H1 (cell line): ENCODE results near the gene CFAP61. TPM values are rescaled to one million over a fixed set of nuclear protein-coding genes. Genes with fewer than 3 reads are reported as not detected.

Experiments
- CTCF ChIA-PET: fragments of 300-600 bp; sonication (Branson Sonifier 250); formaldehyde crosslinking; loops from one replicate; lab custom pipeline; 2021; ENCODE audit not compliant: partially characterized antibody; lab: Charles Lee
- POLR2A ChIA-PET: fragments of 300-600 bp; sonication (Branson Sonifier 250); formaldehyde crosslinking; loops from one replicate; lab custom pipeline; 2021; ENCODE audit warnings: inconsistent platforms; ENCODE audit not compliant: partially characterized antibody; lab: Charles Lee
- DNase-seq, 2 experiments: peaks; one replicate each; pipeline versions ENCODE4 v3.0.0 to v3.0.0-alpha.2; 2010 to 2022; ENCODE audit warnings: low spot score in 2 of 2, low read depth in 1 of 2, mixed read lengths in 1 of 2
- FAIRE-seq: peaks from 2 replicates; lab custom pipeline; 2011; peaks lifted over from hg19 to GRCh38; lab: Jason Lieb, UNC
- H2AFZ ChIP-seq: 2 replicates; pipeline ENCODE4 v1.8.1; 2012; ENCODE audit warnings: low read length, inconsistent platforms
- H2AK5ac ChIP-seq: 2 replicates; pipeline ENCODE4 v1.6.1; 2013; ENCODE audit warnings: low read depth, low read length
- H2BK120ac ChIP-seq: replicated peaks from 2 replicates; pipeline ENCODE3; 2013; ENCODE audit warnings: low read depth, low read length, inconsistent platforms
- H2BK12ac ChIP-seq: 2 replicates; pipeline ENCODE4 v1.6.1; 2013; ENCODE audit warnings: low read depth, low read length
- H2BK15ac ChIP-seq: 2 replicates; pipeline ENCODE4 v1.6.1; 2013; ENCODE audit warnings: low read length
- H2BK20ac ChIP-seq: 2 replicates; pipeline ENCODE4 v1.6.1; 2013; ENCODE audit warnings: low read length
- H2BK5ac ChIP-seq: 2 replicates; pipeline ENCODE4 v1.6.1; 2013; ENCODE audit warnings: low read depth, low read length
- H3K14ac ChIP-seq: 2 replicates; pipeline ENCODE4 v1.6.1; 2013; ENCODE audit warnings: inconsistent platforms; ENCODE audit not compliant: insufficient read length
- H3K18ac ChIP-seq: 2 replicates; pipeline ENCODE4 v1.6.1; 2013; ENCODE audit warnings: low read length; ENCODE audit errors: extremely low read depth
- H3K23ac ChIP-seq: 2 replicates; pipeline ENCODE4 v1.6.1; 2013; ENCODE audit warnings: inconsistent platforms; ENCODE audit not compliant: insufficient read length
- H3K23me2 ChIP-seq: 2 replicates; pipeline ENCODE4 v1.6.1; 2013; ENCODE audit warnings: low read depth, low read length
- H3K27ac ChIP-seq: 2 replicates; pipeline ENCODE4 v1.6.1; 2011; ENCODE audit warnings: low read depth, low read length, inconsistent platforms
- H3K27me3 ChIP-seq, 4 experiments: replicated peaks in 1 of 4; 1 replicate in 1 of 4; 2 replicates in 3 of 4; pipeline versions ENCODE4 v1.6.1 to v1.8.1; 2011 to 2013; ENCODE audit warnings: low read length in 3 of 4, mild to moderate bottlenecking in 3 of 4, inconsistent platforms in 2 of 4, mixed read lengths in 2 of 4, moderate library complexity in 1 of 4; ENCODE audit not compliant: control insufficient read depth in 3 of 4, insufficient read depth in 3 of 4; ENCODE audit errors: extremely low read depth in 1 of 4
- H3K36me3 ChIP-seq, 4 experiments: 2 replicates each; pipeline versions ENCODE4 v1.6.1 to v1.8.1; 2011 to 2013; ENCODE audit warnings: mild to moderate bottlenecking in 4 of 4, low read length in 3 of 4, moderate library complexity in 2 of 4, control low read depth in 1 of 4, inconsistent platforms in 1 of 4; ENCODE audit not compliant: insufficient read depth in 4 of 4, control insufficient read depth in 2 of 4
- H3K4ac ChIP-seq: replicated peaks from 2 replicates; pipeline ENCODE3; 2013; ENCODE audit warnings: low read length, low read depth, mixed read lengths, inconsistent platforms; ENCODE audit not compliant: insufficient read length
- H3K4me1 ChIP-seq, 4 experiments: replicated peaks in 1 of 4; 1 replicate in 1 of 4; 2 replicates in 3 of 4; pipeline versions ENCODE4 v1.6.1 to v1.8.1; 2011 to 2013; ENCODE audit warnings: low read length in 3 of 4, inconsistent platforms in 2 of 4, mixed read lengths in 1 of 4; ENCODE audit not compliant: insufficient read depth in 4 of 4, control insufficient read depth in 3 of 4
- H3K4me2 ChIP-seq, 2 experiments: 2 replicates each; pipeline versions ENCODE4 v1.6.1 to v1.8.1; 2011 to 2013; ENCODE audit warnings: low read depth in 2 of 2, low read length in 2 of 2, control low read depth in 1 of 2, inconsistent platforms in 1 of 2, mild to moderate bottlenecking in 1 of 2; ENCODE audit not compliant: insufficient read depth in 1 of 2
- H3K4me3 ChIP-seq, 4 experiments: fragments of 200-600, 300-600 bp in 1 of 4; sonication (generic), shearing (Covaris generic), sonication (Bioruptor Twin) in 1 of 4; 2 replicates each; pipeline versions ENCODE4 v1.5.1 to v1.8.1; 2011 to 2016; ENCODE audit warnings: low read length in 4 of 4, low read depth in 3 of 4, control low read depth in 2 of 4, inconsistent platforms in 2 of 4, mild to moderate bottlenecking in 2 of 4, mixed read lengths in 1 of 4, moderate library complexity in 1 of 4; ENCODE audit not compliant: insufficient read depth in 2 of 4; ENCODE audit errors: extremely low read depth in 1 of 4
- H3K56ac ChIP-seq: replicated peaks from 2 replicates; pipeline ENCODE3; 2013; ENCODE audit warnings: low read depth, mild to moderate bottlenecking, mixed read lengths, low read length, inconsistent platforms; ENCODE audit not compliant: insufficient read length
- H3K79me1 ChIP-seq: 2 replicates; pipeline ENCODE4 v1.6.1; 2013; ENCODE audit warnings: low read depth, low read length, control low read depth
- H3K79me2 ChIP-seq, 2 experiments: 2 replicates each; pipeline versions ENCODE4 v1.6.1 to v1.8.1; 2012 to 2013; ENCODE audit warnings: low read length in 2 of 2, mild to moderate bottlenecking in 2 of 2, inconsistent platforms in 1 of 2; ENCODE audit not compliant: insufficient read depth in 2 of 2, control insufficient read depth in 1 of 2
- H3K9ac ChIP-seq, 4 experiments: replicated peaks in 1 of 4; 1 replicate in 1 of 4; 2 replicates in 3 of 4; pipeline versions ENCODE4 v1.6.1 to v1.8.1; 2011 to 2013; ENCODE audit warnings: low read depth in 3 of 4, low read length in 3 of 4, control low read depth in 2 of 4, mild to moderate bottlenecking in 2 of 4, moderate library complexity in 2 of 4, inconsistent platforms in 1 of 4; ENCODE audit errors: extremely low read depth in 1 of 4
- H3K9me3 ChIP-seq, 2 experiments: 2 replicates each; pipeline versions ENCODE4 v1.6.1 to v1.8.1; 2012 to 2013; ENCODE audit warnings: mild to moderate bottlenecking in 2 of 2, moderate library complexity in 2 of 2, control low read depth in 1 of 2, inconsistent platforms in 1 of 2, low read depth in 1 of 2, low read length in 1 of 2, mixed read lengths in 1 of 2; ENCODE audit not compliant: insufficient read depth in 2 of 2
- H4K20me1 ChIP-seq, 2 experiments: replicated peaks in 1 of 2; 2 replicates each; pipeline versions ENCODE3 to v1.8.1; 2011 to 2013; ENCODE audit warnings: inconsistent platforms in 2 of 2, low read length in 2 of 2, mild to moderate bottlenecking in 1 of 2; ENCODE audit not compliant: insufficient read depth in 2 of 2, control insufficient read depth in 1 of 2
- H4K5ac ChIP-seq: 2 replicates; pipeline ENCODE4 v1.6.1; 2013; ENCODE audit warnings: low read length, low read depth, mixed read lengths, inconsistent platforms; ENCODE audit not compliant: insufficient read length
- H4K8ac ChIP-seq: 2 replicates; pipeline ENCODE4 v1.8.0; 2013; ENCODE audit warnings: mild to moderate bottlenecking, moderate library complexity, low read length, inconsistent platforms; ENCODE audit not compliant: insufficient read depth; ENCODE audit errors: extremely low read depth
- H4K91ac ChIP-seq: replicated peaks from 2 replicates; pipeline ENCODE3; 2013; ENCODE audit warnings: low read length, mixed read lengths, inconsistent platforms; ENCODE audit not compliant: insufficient read length
- CEBPB ChIP-seq: IDR thresholded peaks from 2 replicates; pipeline ENCODE4 v1.6.1; 2012; ENCODE audit warnings: low read depth, low read length
- CTCF ChIP-seq, 3 experiments: IDR thresholded peaks; 1 replicate in 2 of 3; 2 replicates in 1 of 3; pipeline versions ENCODE4 v1.5.1 to v1.6.1; 2011; ENCODE audit warnings: low read length in 3 of 3, mild to moderate bottlenecking in 3 of 3, inconsistent platforms in 2 of 3, low read depth in 1 of 3, moderate library complexity in 1 of 3; ENCODE audit not compliant: insufficient read depth in 1 of 3; ENCODE audit errors: control extremely low read depth in 1 of 3
- EGR1 ChIP-seq: IDR thresholded peaks from 2 replicates; pipeline ENCODE4 v1.6.1; 2011; ENCODE audit warnings: low read depth, low read length, borderline replicate concordance
- KDM1A ChIP-seq: fragments of 200-600, 300-600 bp; sonication (generic); IDR thresholded peaks from 2 replicates; pipeline ENCODE4 v1.7.1; 2016; ENCODE audit warnings: mild to moderate bottlenecking, low read length, borderline replicate concordance
- KDM5A ChIP-seq: fragments of 200-600 bp; IDR thresholded peaks from 2 replicates; pipeline ENCODE4 v1.7.1; 2012; ENCODE audit warnings: mild to moderate bottlenecking, low read length, inconsistent platforms, mixed read lengths
- POLR2A ChIP-seq, 2 experiments: IDR thresholded peaks; 1 replicate in 1 of 2; 2 replicates in 1 of 2; pipeline ENCODE4 v1.6.1; 2011; ENCODE audit warnings: low read depth in 2 of 2, low read length in 2 of 2, mild to moderate bottlenecking in 2 of 2; ENCODE audit errors: control extremely low read depth in 1 of 2
- RBBP5 ChIP-seq: IDR thresholded peaks from 2 replicates; pipeline ENCODE4 v1.7.1; 2012; ENCODE audit warnings: low read depth, mild to moderate bottlenecking, inconsistent platforms, low read length, moderate library complexity, borderline replicate concordance
- RNF2 ChIP-seq: fragments of 200-900, 300-1000 bp; sonication (generic); IDR thresholded peaks from 2 replicates; pipeline ENCODE4 v1.7.1; 2016; ENCODE audit warnings: borderline replicate concordance, low read depth, mild to moderate bottlenecking, antibody characterized with exemption, low read length; ENCODE audit not compliant: poor library complexity, severe bottlenecking; ENCODE audit errors: missing control alignments
- RXRA ChIP-seq: IDR thresholded peaks from 2 replicates; pipeline ENCODE4 v1.6.1; 2011; ENCODE audit warnings: low read depth, mild to moderate bottlenecking, low read length, moderate library complexity; ENCODE audit not compliant: insufficient read depth
- USF2 ChIP-seq: IDR thresholded peaks from 2 replicates; pipeline ENCODE4 v1.6.1; 2011; ENCODE audit warnings: low read length, improper control_type of control experiment
- YY1 ChIP-seq: IDR thresholded peaks from 2 replicates; pipeline ENCODE4 v1.6.1; 2011; ENCODE audit warnings: low read depth, mild to moderate bottlenecking, low read length
- WGBS, 2 experiments: shearing (Covaris generic) in 1 of 2; methylation state at CpG; one replicate each; pipeline versions ENCODE4 v1.1.6 to v1.1.7; 2013 to 2015; ENCODE audit warnings: low lambda C conversion rate in 2 of 2, mixed read lengths in 2 of 2, inconsistent platforms in 1 of 2, low coverage in 1 of 2, missing lambda C conversion rate in 1 of 2; ENCODE audit not compliant: insufficient replicate concordance in 2 of 2, insufficient coverage in 1 of 2, insufficient read length in 1 of 2; ENCODE audit errors: extremely low coverage in 1 of 2, missing lambda C conversion rate in 1 of 2; 5-methylcytosine and 5-hydroxymethylcytosine counted together
- polyA plus RNA-seq, 7 experiments: library from polyadenylated mRNA; depleted of rRNA in 3 of 7; stranded (reverse) in 5 of 7; unstranded in 2 of 7; fragments of >200 nt in 5 of 7; fragments of 200-250 nt in 2 of 7; gene quantifications; 1 replicate in 5 of 7; 2 replicates in 1 of 7; 4 replicates in 1 of 7; pipeline versions ENCODE4 v1.2.1 to v1.2.3, GENCODE V29; 2011 to 2013; ENCODE audit warnings: missing spikeins in 2 of 7, mixed read lengths in 2 of 7
- total RNA-seq: library from RNA; stranded (reverse); fragmentation: NEBNext Ultra II Directional; extraction: Animal tissue kit (Norgen Biotek cat#: 25700); gene quantifications from 2 replicates; pipeline ENCODE4 v1.2.1, GENCODE V29; 2021

The CFAP61 gene
- total and polyA plus RNA-seq, 2 of the 8 experiments (the other 6 are each of a cell fraction or from before 2014, with no cell fraction given), result 0.29 to 0.61 TPM

GRCh38 chr20:20342066-20342465, 289.7 kb downstream of the CFAP61 start:
- H2BK20ac ChIP-seq, result no peak overlapping the region
- H2BK5ac ChIP-seq, result no peak overlapping the region
- no peak overlapping the region for H2BK15ac ChIP-seq
- no peak overlapping the region for H3K56ac ChIP-seq
- no peak overlapping the region for H3K27ac ChIP-seq
- H3K14ac ChIP-seq, result no peak overlapping the region
- no peak for DNase-seq
- no peak overlapping the region for H3K4me3 ChIP-seq
- H3K27me3 ChIP-seq, result no peaks in the 10 kb centered on the region
- H3K9ac ChIP-seq, result no peak overlapping the region
- H3K79me2 ChIP-seq, result no peaks in the 10 kb centered on the region
- ChIA-PET POLR2A (no interaction called here), CTCF (interaction anchor here (0.9 to 2.4 kb wide), 2 partner anchors 9 to 14 kb away, joined by 3 to 8 read pairs; no protein-coding TSS in a partner anchor)
- no peak overlapping the region for H3K4me2 ChIP-seq
- no peak overlapping the region for H2BK120ac ChIP-seq
- no peak overlapping the region for H3K18ac ChIP-seq
- 91% methylated on average over 5 of the region's 5 CpGs; no CpG with 5 or more reads in 1 of the 2 experiments for WGBS, 2 experiments
- no peaks in the 10 kb centered on the region for H4K20me1 ChIP-seq
- TF ChIP-seq KDM5A, result no peak
- TF ChIP-seq USF2, result no peak
- no peak for TF ChIP-seq YY1
- TF ChIP-seq CEBPB, result no peak
- no peak for TF ChIP-seq KDM1A
- TF ChIP-seq RXRA, result no peak
- no peak for TF ChIP-seq RBBP5
- TF ChIP-seq POLR2A (IDR thresholded peaks at IDR 0.05; ENCODE audit: control extremely low read depth in 1 of 2, low read depth in 2 of 2, low read length in 2 of 2), result no peak
- TF ChIP-seq EGR1, result no peak
- no peak for TF ChIP-seq RNF2
- TF ChIP-seq CTCF (IDR thresholded peaks at IDR 0.05; ENCODE audit: control extremely low read depth in 1 of 3, insufficient read depth in 1 of 3, low read depth in 1 of 3, low read length in 3 of 3), result no peak
- H3K36me3 ChIP-seq, result no peaks in the 10 kb centered on the region
- H2AFZ ChIP-seq, result no peak overlapping the region
- no peaks in the 10 kb centered on the region; a peak in 1 of 4 replicates for H3K9me3 ChIP-seq
- no peaks in the 10 kb centered on the region for H3K4me1 ChIP-seq
- H3K4ac ChIP-seq, result no peak overlapping the region
- no peak overlapping the region for H2AK5ac ChIP-seq
- H3K23ac ChIP-seq, result no peak overlapping the region
- H4K8ac ChIP-seq, result no peak overlapping the region
- H3K79me1 ChIP-seq, result no peaks in the 10 kb centered on the region
- H4K91ac ChIP-seq, result no peak overlapping the region
- no peak for FAIRE-seq
- H4K5ac ChIP-seq, result no peak overlapping the region
- peaks cover 4% of the 10 kb centered on the region; the same call in 1 of the 2 replicates for H3K23me2 ChIP-seq
- no peak overlapping the region for H2BK12ac ChIP-seq
